H9 (cell line): Measurements from ENCODE around the gene TBL1X. TPM values are rescaled to one million over a fixed set of nuclear protein-coding genes. Genes with fewer than 3 reads are reported as not detected.

Source experiments
- DNase-seq: peaks from one replicate; pipeline ENCODE4 v3.0.0-alpha.2; 2017
- H2AFZ ChIP-seq: one replicate; pipeline ENCODE4 v1.6.1; 2013; ENCODE audit warnings: mild to moderate bottlenecking, low read length, control low read depth, moderate library complexity
- H2AK5ac ChIP-seq: 2 replicates; pipeline ENCODE4 v1.6.1; 2013; ENCODE audit warnings: low read length, control low read depth, mixed read lengths; ENCODE audit not compliant: insufficient read length
- H2BK120ac ChIP-seq: one replicate; pipeline ENCODE4 v1.6.1; 2013; ENCODE audit warnings: low read depth, mild to moderate bottlenecking, low read length, control low read depth, inconsistent platforms; ENCODE audit not compliant: poor library complexity, severe bottlenecking
- H2BK12ac ChIP-seq: 2 replicates; pipeline ENCODE4 v1.6.1; 2013; ENCODE audit warnings: low read length, control low read depth, mixed read lengths, low read depth; ENCODE audit not compliant: insufficient read length
- H2BK15ac ChIP-seq: 2 replicates; pipeline ENCODE4 v1.6.1; 2013; ENCODE audit warnings: low read depth, low read length, control low read depth
- H2BK20ac ChIP-seq: one replicate; pipeline ENCODE4 v1.6.1; 2013; ENCODE audit warnings: low read depth, mild to moderate bottlenecking, low read length, control low read depth, inconsistent platforms; ENCODE audit not compliant: poor library complexity, severe bottlenecking
- H2BK5ac ChIP-seq: 2 replicates; pipeline ENCODE4 v1.6.1; 2013; ENCODE audit warnings: low read length, control low read depth, mixed read lengths; ENCODE audit not compliant: insufficient read length
- H3K14ac ChIP-seq: 2 replicates; pipeline ENCODE4 v1.6.1; 2013; ENCODE audit warnings: low read length, control low read depth; ENCODE audit not compliant: insufficient read depth
- H3K18ac ChIP-seq: 2 replicates; pipeline ENCODE4 v1.6.1; 2013; ENCODE audit warnings: low read depth, mild to moderate bottlenecking, mixed read lengths, low read length, control low read depth; ENCODE audit not compliant: insufficient read length
- H3K23ac ChIP-seq: 2 replicates; pipeline ENCODE4 v1.6.1; 2013; ENCODE audit warnings: low read length, control low read depth, mixed read lengths, low read depth; ENCODE audit not compliant: insufficient read length
- H3K23me2 ChIP-seq: 2 replicates; pipeline ENCODE4 v1.6.1; 2013; ENCODE audit warnings: low read depth, mild to moderate bottlenecking, mixed read lengths, low read length, control low read depth; ENCODE audit not compliant: insufficient read length, poor library complexity, severe bottlenecking
- H3K27ac ChIP-seq: 2 replicates; pipeline ENCODE4 v1.5.1; 2013; ENCODE audit warnings: low read length, control low read depth, mixed read lengths, low read depth; ENCODE audit not compliant: insufficient read length
- H3K27me3 ChIP-seq: 2 replicates; pipeline ENCODE4 v1.6.1; 2013; ENCODE audit warnings: low read length, control low read depth, inconsistent platforms; ENCODE audit not compliant: insufficient read depth
- H3K4ac ChIP-seq: 2 replicates; pipeline ENCODE4 v1.6.1; 2013; ENCODE audit warnings: low read depth, mild to moderate bottlenecking, control low read depth, inconsistent platforms, low read length, moderate library complexity
- H3K4me1 ChIP-seq: 2 replicates; pipeline ENCODE4 v1.6.1; 2013; ENCODE audit warnings: low read length, control low read depth, inconsistent platforms; ENCODE audit not compliant: insufficient read depth
- H3K4me2 ChIP-seq: 2 replicates; pipeline ENCODE4 v1.6.1; 2013; ENCODE audit warnings: low read length, control low read depth, mixed read lengths; ENCODE audit not compliant: insufficient read length, insufficient read depth
- H3K56ac ChIP-seq: 2 replicates; pipeline ENCODE4 v1.6.1; 2013; ENCODE audit warnings: low read depth, mild to moderate bottlenecking, mixed read lengths, low read length, control low read depth; ENCODE audit not compliant: insufficient read length
- H3K79me1 ChIP-seq: 2 replicates; pipeline ENCODE4 v1.6.1; 2013; ENCODE audit warnings: low read depth, mild to moderate bottlenecking, moderate library complexity, low read length, control low read depth, inconsistent platforms; ENCODE audit not compliant: insufficient read depth, poor library complexity, severe bottlenecking
- H3K79me2 ChIP-seq: 2 replicates; pipeline ENCODE4 v1.6.1; 2013; ENCODE audit warnings: low read length, control low read depth, inconsistent platforms; ENCODE audit not compliant: insufficient read depth
- H3K9ac ChIP-seq: 2 replicates; pipeline ENCODE4 v1.6.1; 2013; ENCODE audit warnings: low read length, control low read depth, mixed read lengths; ENCODE audit not compliant: insufficient read length; ENCODE audit errors: extremely low read depth
- H3K9me3 ChIP-seq: one replicate; pipeline ENCODE4 v1.6.1; 2013; ENCODE audit warnings: low read depth, low read length, inconsistent platforms; ENCODE audit not compliant: control insufficient read depth
- H3T11ph ChIP-seq: one replicate; pipeline ENCODE4 v1.6.1; 2013; ENCODE audit warnings: mild to moderate bottlenecking, low read length, control low read depth, inconsistent platforms
- H4K20me1 ChIP-seq: one replicate; pipeline ENCODE4 v1.6.1; 2013; ENCODE audit not compliant: control insufficient read depth, insufficient read length, insufficient read depth
- H4K5ac ChIP-seq: 2 replicates; pipeline ENCODE4 v1.6.1; 2013; ENCODE audit warnings: low read depth, mild to moderate bottlenecking, mixed read lengths, low read length, control low read depth; ENCODE audit not compliant: insufficient read length
- H4K8ac ChIP-seq: replicated peaks from 2 replicates; pipeline ENCODE4 v1.6.1; 2013; ENCODE audit warnings: low read length, control low read depth, mixed read lengths, low read depth; ENCODE audit not compliant: insufficient read length
- H4K91ac ChIP-seq: 2 replicates; pipeline ENCODE4 v1.6.1; 2013; ENCODE audit warnings: low read depth, mild to moderate bottlenecking, moderate library complexity, mixed read lengths, low read length, control low read depth; ENCODE audit not compliant: insufficient read length
- H3K27ac Mint-ChIP-seq, 3 experiments: 2 replicates in 2 of 3; 3 replicates in 1 of 3; pipeline ENCODE4 v1.8.0; 2020 to 2021; ENCODE audit warnings: mixed read lengths in 3 of 3, mild to moderate bottlenecking in 1 of 3, moderate library complexity in 1 of 3
- H3K27me3 Mint-ChIP-seq: 2 replicates; pipeline ENCODE4 v1.8.0; 2021; ENCODE audit warnings: low read depth, mild to moderate bottlenecking, moderate library complexity, mixed read lengths
- H3K36me3 Mint-ChIP-seq, 3 experiments: 2 replicates in 2 of 3; 3 replicates in 1 of 3; pipeline ENCODE4 v1.8.0; 2020 to 2021; ENCODE audit warnings: low read depth in 3 of 3, mixed read lengths in 3 of 3; ENCODE audit not compliant: insufficient read depth in 1 of 3
- H3K4me1 Mint-ChIP-seq, 2 experiments: 2 replicates each; pipeline ENCODE4 v1.8.0; 2020; ENCODE audit warnings: mixed read lengths in 2 of 2
- H3K4me3 Mint-ChIP-seq, 2 experiments: 2 replicates in 1 of 2; 3 replicates in 1 of 2; pipeline ENCODE4 v1.8.0; 2020 to 2021; ENCODE audit warnings: mild to moderate bottlenecking in 2 of 2, mixed read lengths in 2 of 2, moderate library complexity in 1 of 2
- H3K9me3 Mint-ChIP-seq, 2 experiments: 2 replicates in 1 of 2; 3 replicates in 1 of 2; pipeline ENCODE4 v1.8.0; 2020; ENCODE audit warnings: mild to moderate bottlenecking in 2 of 2, mixed read lengths in 2 of 2, moderate library complexity in 1 of 2
- WGBS: extraction: QIAGEN DNeasy Blood & Tissue Kit; methylation state at CpG from one replicate; pipeline ENCODE4 v1.1.7; 2013; ENCODE audit warnings: missing lambda C conversion rate, low lambda C conversion rate, mixed read lengths; ENCODE audit not compliant: insufficient read length; ENCODE audit errors: extremely low coverage; 5-methylcytosine and 5-hydroxymethylcytosine counted together
- total RNA-seq: library from RNA; stranded (reverse); gene quantifications from 2 replicates; pipeline ENCODE4 v1.2.1, GENCODE V29; 2021
- TF ChIP-seq, protein P1 (sequence below): fragments of 200-600 bp; sonication (generic); conservative IDR thresholded peaks from 3 replicates; pipeline ENCODE4 v1.8.0; 2021; ENCODE audit warnings: antibody characterized with exemption, mild to moderate bottlenecking

TBL1X gene
- total RNA-seq, 1 experiment from 2014 or later = 24.1 TPM

DNA sequence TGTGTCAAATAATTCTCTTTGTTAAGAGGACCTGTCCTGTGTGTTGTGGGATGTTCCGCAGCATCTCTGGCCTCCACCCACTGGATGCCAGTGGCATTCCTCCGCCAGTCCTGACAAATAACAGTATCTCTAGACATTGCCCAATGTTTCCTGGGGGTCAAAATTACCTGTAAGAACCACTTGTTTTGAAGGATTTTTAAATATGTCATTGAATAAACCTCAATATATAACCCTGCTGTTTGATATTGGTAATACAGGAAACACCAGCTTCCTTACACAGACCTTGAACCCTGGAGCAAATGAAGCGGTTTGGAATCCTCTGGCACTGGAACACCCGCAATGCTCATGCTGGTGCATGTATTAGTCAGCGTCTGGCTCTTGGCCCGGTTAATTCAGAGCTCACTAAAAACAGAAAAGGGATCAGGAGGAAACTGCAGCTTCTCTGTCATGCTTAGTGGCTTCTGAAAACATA lies 101.3 kb downstream of the TBL1X start:
- Histone ChIP-seq H4K20me1 (no peaks in the 10 kb centered on the region), H2BK120ac (no peak overlapping the region), H3K9ac (no peak overlapping the region), H3K27me3 (no peaks in the 10 kb centered on the region), H4K91ac (no peak overlapping the region), H2AFZ (no peak overlapping the region), H3K4me2 (no peak overlapping the region), H2BK5ac (no peak overlapping the region), H2AK5ac (no peak overlapping the region), H3K18ac (no peak overlapping the region), H3K14ac (no peak overlapping the region), H3K23ac (no peak overlapping the region), H2BK12ac (no peak overlapping the region), H4K8ac (no peak overlapping the region), H4K5ac (no peak overlapping the region), H3K4me1 (peaks cover 2% of the 10 kb centered on the region), H3T11ph (no peak overlapping the region), H3K27ac (no peak overlapping the region), H3K4ac (no peak overlapping the region), H3K79me1 (no peaks in the 10 kb centered on the region), H3K9me3 (no peaks in the 10 kb centered on the region), H3K79me2 (peaks cover 1% of the 10 kb centered on the region; the same call in 1 of the 2 replicates), H3K56ac (no peak overlapping the region), H2BK20ac (no peak overlapping the region), H2BK15ac (no peak overlapping the region), H3K23me2 (no peaks in the 10 kb centered on the region)
- Mint-ChIP-seq H3K4me1 (peaks cover 3% of the 10 kb centered on the region in 2 experiments; a peak in 2 of 4 replicates), H3K4me3 (no peak overlapping the region), H3K9me3 (peaks cover 0 to 30% of the 10 kb centered on the region in 2 experiments; a peak in 3 of 5 replicates), H3K27ac (peak overlapping the region in 1 of 3 experiments; percentile 15; a peak in 1 of 7 replicates), H3K27me3 (no peaks in the 10 kb centered on the region), H3K36me3 (peaks cover 2 to 14% (median 11%) of the 10 kb centered on the region in 3 experiments; a peak in 2 of 7 replicates)
- DNase-seq = no peak
- TF ChIP-seq, protein P1, sequence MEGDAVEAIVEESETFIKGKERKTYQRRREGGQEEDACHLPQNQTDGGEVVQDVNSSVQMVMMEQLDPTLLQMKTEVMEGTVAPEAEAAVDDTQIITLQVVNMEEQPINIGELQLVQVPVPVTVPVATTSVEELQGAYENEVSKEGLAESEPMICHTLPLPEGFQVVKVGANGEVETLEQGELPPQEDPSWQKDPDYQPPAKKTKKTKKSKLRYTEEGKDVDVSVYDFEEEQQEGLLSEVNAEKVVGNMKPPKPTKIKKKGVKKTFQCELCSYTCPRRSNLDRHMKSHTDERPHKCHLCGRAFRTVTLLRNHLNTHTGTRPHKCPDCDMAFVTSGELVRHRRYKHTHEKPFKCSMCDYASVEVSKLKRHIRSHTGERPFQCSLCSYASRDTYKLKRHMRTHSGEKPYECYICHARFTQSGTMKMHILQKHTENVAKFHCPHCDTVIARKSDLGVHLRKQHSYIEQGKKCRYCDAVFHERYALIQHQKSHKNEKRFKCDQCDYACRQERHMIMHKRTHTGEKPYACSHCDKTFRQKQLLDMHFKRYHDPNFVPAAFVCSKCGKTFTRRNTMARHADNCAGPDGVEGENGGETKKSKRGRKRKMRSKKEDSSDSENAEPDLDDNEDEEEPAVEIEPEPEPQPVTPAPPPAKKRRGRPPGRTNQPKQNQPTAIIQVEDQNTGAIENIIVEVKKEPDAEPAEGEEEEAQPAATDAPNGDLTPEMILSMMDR = no peak
- no CpG with 5 or more reads among the region's 6 CpGs for WGBS
